Hematopoietic multipotent progenitor cell treated with erythropoietin and hydrocortisone succinate and interleukin-3 and kit ligand, for 15 days (in vitro differentiated cells): ENCODE data around the gene TMEM253.

ENCODE experiments used
- DNase-seq: peaks from one replicate; pipeline ENCODE4 v3.0.0-alpha.2; 2015; ENCODE audit warnings: low spot score

The TMEM253 gene

GRCh38 chr14:21105095-21105494, 4.2 kb downstream of the TMEM253 start:
- no peak for DNase-seq

- no peak for DNase-seq
These were observed 5.3 kb downstream of the TMEM253 start for GRCh38 chr14:21106176-21106497.

- DNase-seq = peak; percentile 80
These were observed 5.8 kb downstream of the TMEM253 start for GRCh38 chr14:21106498-21107282.

DNA sequence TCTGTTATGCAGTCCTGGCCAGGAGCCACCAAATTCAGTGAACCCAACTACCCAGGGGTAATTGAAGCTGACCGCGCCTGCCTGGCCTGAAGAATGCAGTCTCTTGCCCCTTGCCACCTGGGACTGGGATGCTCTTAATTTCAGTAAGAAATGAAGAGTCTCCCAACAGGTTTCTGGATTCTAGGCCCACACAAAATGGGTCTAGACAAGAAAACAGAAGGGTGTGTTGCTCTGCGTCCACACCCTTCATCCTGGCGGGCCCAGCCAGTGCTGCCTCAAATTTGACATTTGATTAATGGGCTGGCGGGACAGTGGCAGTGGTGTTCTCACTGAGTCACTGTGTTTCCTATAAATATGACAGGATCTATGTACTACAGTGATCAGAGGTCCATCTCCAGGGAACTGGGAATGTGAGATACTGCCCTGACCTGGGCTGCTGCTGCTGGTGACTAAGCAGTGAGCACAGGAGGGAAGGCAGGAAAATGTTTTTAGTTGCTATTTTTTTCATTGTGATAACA, 6.5 kb downstream of the TMEM253 start:
- peak; percentile 33 for DNase-seq

GRCh38 chr14:21108791-21109190, 7.9 kb downstream of the TMEM253 start:
- DNase-seq = no peak

GRCh38 chr14:21109377-21110138, 8.7 kb downstream of the TMEM253 start:
- DNase-seq = no peak

GRCh38 chr14:21112255-21112654, 11.4 kb downstream of the TMEM253 start:
- no peak for DNase-seq

DNA sequence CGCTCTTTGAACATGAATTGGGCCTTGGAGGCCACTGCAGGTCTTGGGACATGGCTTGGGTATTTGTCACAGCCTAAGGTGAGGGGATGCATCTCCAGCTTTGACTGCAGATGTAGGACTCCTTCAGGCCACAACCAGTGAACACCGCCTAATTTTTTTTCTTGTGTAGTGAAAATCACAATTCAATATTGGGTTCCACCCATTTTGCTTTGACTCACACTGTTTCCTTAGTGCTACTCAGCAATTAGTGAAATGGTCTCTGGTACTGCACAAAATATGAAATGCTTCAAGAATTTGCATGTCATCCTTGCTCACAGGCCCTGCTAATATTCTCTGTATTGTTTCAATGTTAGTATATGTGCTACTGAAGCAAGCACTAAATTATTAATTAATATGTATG, 12.5 kb downstream of the TMEM253 start:
- no peak for DNase-seq

- no peak for DNase-seq
These were observed 18.1 kb downstream of the TMEM253 start for GRCh38 chr14:21118933-21119332.

- no peak for DNase-seq
These were observed 19.8 kb downstream of the TMEM253 start for GRCh38 chr14:21120686-21121085.

- DNase-seq = no peak
These were observed 20.3 kb downstream of the TMEM253 start for GRCh38 chr14:21121122-21121521.

DNA sequence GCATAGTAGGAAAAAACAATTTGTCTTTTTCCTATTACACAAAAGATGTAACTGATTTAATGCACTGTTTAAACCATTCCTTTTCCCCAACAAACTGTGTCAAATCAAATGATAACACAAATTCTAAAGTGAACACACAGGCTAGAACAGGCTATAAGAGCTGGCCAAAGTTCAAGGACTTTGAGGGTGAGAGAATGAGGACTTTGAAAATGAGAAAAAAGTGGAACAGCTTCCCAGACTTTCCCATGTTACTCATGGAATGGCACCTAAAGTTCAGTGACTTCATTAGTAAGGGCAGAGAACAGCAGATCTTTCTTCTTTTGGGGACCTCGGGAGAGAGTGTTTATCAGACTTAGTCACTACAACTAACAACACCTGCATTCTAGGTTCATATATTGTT, 22.6 kb downstream of the TMEM253 start:
- no peak for DNase-seq

- no peak for DNase-seq
These were observed 33.0 kb downstream of the TMEM253 start for GRCh38 chr14:21133901-21134300.

DNA sequence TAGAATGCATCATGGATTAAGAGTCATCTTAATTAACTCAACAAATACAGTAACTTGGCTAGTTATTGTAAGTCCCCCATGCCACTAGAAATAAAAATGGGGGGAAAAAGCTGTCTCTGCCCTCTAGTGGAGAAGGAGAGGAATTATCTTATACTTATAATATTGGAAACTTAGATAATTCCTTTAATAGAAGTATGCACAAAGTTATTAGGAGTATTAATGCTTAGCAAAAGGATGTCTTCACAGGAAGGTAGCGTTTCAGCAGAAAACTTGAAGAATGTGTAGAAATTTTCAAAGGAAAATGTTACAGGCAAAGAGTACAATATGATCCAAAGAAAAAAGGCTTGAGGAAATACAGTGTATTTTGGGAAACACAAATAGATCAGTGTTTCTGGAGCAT, 35.2 kb downstream of the TMEM253 start:
- DNase-seq = peak; percentile 37

DNA sequence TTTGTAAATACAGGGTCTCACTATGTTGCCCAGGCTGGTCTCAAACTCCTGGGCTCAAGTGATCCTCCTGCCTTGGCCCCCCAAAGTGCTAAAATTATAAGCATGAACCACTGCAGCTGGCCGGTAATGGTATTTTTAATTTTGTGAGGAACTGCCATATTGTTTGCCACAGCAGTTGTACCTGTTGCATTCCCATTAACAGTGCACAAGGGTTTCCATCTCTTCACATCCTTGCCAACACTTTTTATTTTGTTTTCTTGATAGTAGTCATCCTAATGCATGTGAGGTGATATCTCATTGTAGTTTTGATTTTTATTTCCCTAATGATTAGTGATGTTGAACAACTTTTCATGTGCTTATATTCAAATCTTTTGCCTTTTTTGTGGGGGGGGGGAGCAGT, 41.5 kb downstream of the TMEM253 start:
- DNase-seq = no peak

DNA sequence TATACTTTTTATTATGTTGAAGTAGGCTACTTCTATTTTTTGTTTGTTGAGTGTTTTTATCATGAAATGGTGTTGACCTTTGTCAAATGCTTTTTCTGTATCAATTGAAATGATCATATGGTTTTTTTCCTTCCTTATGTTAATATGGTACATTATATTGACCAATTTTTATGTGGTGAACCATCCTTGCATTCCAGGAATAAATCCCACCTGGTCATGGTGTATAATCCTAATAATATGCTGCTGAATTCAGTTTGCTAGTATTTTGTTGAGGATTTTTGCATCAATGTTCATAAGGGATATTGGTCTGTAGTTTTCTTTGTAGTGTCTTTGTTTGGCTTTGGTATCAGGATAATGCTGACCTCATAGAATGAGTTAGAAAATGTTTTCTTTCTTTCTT, 44.6 kb downstream of the TMEM253 start:
- no peak for DNase-seq

GRCh38 chr14:21149641-21150367, 48.9 kb downstream of the TMEM253 start:
- no peak for DNase-seq
